NK-92 treated with Interleukin-12 subunit alpha and Interleukin-12 subunit beta, amount 100 ng/mL, for 24 hours (cell line): ENCODE results near the gene PBLD.
"Not testable (repeated sequence)": the region's sequence is repeated elsewhere in the genome, so short reads cannot be mapped to it uniquely, and the experiment has no call there.

Source experiments
- DNase-seq: peaks from one replicate; lab custom pipeline; 2025; lab: John Stamatoyannopoulos, UW

The PBLD gene

DNA sequence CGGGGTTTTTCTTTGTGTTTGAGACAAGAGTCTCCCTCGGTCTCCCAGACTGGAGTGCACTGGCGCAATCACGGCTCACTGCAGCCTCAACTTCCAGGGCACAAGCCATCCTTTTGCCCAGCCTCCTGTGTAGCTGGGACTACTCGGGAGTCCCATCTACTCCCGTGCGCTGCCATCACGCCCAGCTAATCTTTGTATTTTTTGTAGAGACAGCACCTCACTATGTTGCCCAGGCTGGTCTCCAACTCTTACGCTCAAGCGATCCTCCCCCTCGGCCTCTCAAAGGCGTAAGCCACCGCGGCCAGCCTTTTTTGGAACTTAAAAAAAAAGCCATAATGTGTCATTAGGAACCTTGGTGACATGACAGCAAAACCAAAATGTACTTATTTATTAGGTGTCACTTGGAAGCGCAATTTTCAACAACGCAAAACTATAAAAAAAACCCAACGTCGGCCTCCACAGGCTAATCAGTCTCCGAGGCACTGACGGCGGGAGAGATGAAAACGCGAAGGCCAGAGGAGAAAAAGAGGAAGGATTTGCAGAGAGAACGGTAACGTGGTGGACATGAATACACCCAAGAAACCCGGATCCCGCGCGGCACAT is 1.8 kb downstream of the PBLD start:
- no peak for DNase-seq

DNA sequence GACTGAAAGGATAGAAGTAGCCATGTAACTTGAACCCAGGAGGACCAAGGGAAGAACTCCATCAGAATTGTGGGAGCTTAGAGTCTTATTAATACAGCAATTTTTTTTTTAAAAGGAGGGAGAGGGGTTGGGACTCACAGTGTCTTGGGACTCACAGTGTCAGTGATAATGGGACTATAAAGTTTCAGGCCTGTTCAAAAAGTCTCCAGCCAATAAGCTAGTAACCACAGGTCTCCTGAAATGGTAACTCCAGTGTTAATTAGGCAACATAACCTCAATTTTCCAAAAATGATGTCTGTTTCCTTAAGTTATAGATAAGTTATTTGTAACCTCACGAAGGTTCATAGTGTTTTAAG is 3.2 kb downstream of the PBLD start:
- DNase-seq: no peak

DNA sequence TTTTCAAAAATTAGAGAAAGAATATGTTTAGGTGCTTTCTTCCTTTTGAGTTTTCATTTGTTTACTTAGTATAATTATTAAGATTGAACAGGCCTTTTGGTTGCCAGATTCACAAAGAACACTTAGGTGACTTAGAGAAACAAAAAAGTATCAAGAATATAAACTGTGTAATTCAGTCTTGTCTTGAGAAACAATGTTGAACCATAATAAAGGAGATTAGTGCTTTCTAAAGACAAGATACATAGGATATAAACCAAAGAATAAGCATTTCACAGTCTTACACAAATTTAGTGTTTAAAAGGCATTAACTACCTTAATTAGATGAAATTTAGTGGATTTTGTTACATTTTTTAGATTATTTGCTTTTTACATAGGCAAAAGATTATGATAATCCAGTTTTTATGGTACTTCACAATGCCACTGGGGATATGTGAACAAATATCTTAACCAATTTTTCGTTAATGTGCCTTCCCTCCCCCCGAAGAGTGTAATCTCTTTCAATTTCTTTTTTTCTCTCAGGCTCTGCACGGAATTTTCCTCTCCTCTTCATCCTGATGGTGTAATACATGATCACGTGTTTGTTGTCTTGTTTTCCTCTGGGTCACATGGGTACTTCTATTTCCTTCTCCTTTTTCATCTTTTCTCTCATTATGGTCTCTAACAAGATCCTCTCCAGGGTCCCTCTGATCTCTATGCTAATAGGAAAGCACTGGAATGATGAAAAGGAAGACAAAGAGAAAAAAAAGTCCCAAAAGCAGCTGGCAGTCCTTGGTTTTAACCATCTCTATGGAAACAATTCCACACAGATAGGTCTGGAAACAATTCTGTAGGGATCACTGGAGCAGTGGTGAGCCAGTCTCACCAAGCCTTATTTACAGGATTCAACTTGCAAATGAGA is 4.6 kb downstream of the PBLD start:
- no peak for DNase-seq

DNA sequence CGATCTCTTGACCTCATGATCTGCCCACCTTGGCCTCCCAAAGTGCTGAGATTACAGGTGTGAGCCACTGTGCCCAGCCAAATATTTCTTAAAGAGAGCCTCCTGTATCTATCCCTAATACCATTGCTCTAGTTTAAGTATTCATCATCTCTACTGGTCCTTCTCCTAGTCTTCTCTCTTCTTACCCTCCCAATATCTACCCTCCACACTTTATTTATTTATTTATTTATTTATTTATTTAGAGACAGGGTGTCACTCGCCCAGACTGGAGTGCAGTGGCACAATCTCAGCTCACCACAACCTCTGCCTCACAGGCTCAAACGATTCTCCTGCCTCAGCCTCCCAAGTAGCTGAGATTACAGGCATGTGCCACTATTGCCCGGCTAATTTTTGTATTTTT is 8.3 kb downstream of the PBLD start:
- DNase-seq: not testable (repeated sequence)

DNA sequence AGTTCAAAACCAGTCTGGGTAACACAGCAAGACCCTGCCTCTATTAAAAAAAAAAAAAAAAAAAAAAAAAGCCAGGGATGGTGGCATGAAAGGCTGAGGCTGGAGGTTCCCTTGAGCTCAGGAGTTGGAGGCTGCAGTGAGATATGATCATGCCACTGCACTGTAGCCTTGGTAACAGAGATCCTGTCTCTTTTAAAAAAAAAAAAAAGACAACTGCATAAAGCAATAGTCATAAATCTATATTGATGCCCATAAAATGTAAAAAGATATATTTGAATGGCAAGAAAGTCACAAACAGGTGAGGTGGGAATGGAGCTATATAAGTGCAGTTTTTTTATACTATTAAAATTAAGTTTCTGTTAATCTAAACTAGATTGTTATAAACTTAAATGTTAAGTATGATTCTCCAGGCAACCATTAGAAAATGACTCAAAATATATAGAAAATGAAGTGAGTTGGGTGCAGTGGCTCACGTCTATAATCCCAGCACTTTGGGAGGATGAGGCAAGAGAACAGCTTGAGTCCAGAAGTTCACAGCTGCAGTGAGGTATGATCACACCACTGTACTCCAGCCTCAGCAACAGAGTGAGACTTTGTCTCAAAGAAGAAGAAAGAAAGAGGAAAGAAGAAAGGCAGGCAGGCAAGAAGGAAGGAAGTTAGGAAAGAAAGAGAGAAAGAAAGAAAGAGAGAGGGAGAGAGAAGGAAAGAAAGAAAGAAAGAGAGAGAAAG is 14.2 kb downstream of the PBLD start:
- DNase-seq: no peak

DNA sequence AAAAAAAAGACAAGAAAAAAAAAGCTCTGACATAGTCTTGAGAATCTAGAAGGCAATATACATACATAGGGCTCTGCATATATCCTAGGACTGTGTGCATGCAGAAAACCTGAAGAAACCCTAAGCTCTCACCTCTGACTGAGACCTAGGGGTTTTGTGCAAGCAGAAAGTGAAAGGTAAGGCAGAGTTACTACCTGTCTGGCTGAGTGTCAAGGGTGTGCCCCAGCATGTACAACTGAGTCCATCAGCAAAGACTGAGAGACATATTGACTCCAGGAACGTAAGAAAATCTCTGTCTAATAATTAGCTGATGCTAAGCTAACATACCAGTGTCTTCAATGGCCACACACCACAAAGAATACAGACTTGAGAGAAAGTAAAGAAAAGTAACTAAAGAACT is 17.1 kb downstream of the PBLD start:
- no peak for DNase-seq

DNA sequence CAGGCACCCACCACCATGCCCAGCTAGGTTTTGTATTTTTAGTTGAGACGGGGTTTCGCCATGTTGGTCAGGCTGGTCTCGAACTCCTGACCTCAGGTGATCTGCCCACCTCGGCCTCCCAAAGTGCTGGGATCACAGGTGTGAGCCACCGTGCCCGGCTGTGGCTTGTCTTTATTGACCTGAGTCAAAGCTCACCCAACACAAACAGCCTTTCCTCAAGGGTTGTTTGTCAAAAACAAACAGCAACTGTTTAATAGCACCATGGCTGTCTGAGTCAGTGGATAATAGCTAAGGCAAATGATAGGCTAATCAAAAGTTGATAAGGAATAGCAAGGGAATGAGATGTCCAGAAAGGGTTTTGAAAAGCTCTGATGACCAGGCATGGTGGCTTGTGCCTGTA is 17.8 kb downstream of the PBLD start:
- DNase-seq: not testable (repeated sequence)

DNA sequence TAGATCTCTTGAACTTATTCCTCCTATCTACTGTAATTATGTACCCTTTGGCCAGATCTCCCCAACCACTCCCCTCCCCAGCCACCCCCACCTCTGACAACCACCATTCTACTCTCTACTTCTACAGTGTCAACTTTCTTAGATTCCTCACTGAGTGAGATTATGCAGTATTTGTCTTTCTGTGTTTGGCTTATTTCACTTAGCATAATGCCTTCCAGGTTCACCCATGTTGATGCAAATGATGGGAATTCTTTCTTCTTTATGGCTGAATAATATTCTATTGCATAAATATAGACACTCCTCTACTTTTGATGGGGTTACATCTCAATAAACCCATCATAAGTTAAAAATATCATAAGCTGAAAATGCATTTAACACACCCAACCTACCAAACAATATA is 22.2 kb downstream of the PBLD start:
- DNase-seq: no peak

DNA sequence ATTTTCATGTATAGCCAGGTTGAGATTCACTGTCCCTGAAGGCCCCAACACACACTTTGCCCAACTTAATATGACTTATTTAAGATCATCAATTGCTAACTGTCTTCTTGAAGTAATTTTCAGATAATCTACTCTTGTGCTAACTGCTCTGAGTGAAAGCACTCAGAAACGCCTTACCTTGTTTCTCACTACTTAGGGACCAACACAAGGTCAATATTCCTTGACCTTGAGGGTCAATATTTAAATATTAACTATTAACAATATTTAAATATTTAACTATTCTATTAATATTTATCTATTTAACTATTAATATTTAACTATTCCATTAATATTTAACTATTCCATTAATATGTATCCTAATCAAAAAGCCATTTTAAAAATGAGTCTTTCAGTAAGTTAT is 26.9 kb downstream of the PBLD start:
- DNase-seq: no peak

DNA sequence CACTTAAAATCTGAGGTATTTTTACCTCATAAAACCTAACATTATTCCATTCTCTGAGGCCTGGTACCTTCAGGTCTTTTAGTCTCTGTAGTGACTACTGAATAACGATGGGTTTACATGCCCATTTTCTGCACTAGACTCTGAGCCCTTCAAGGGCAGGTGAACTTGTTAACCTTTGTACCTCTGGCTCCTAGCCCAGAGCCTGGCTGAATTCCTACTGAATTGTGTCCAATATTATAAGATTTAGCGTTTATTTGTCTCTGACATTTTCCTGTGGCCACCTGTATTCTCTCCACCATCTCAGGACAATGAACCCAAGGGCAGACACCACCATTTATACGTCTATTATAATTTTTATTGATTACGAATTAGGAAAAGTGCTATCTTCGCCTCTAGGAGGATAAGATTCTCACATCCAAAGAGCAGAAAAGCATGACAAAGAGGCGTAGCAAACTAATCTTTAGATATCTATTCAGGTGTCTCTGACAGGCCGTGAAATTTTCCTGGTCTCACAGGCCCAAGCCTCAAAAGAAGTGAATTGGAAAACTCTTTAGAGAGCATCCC is 28.8 kb downstream of the PBLD start:
- no peak for DNase-seq

DNA sequence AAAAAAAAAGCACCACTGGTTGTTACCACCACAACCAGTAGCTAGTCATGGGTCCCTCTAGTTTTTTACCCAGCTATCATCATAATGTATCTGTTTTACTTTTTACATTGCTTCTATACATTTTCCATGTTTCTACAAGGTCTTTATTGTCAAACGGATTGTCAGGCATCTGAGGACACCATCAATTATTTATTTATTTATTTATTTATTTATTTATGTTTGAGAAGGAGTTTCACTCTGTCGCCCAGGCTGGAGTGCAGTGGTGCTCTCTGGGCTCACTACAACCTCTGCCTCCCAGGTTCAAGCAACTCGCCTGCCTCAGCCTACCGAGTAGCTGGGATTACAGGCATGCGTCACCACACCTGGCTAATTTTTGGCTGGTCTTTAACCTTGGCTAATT is 29.9 kb downstream of the PBLD start:
- no peak for DNase-seq

DNA sequence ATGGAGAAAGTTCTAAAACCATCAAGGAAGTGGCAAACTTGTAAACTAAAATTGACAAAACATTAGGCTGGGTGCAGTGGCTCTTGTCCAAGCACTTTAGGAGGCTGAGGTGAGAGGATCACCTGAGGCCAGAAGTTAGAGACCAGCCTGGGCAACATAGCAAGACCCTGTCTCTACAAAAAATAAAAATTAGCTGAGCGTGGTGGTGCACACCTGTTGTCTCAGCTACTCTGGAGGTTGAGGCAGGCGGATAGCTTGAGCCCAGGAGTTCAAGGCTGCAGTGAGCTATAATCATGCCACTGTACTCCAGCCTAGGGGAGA is 30.3 kb downstream of the PBLD start:
- no peak for DNase-seq

DNA sequence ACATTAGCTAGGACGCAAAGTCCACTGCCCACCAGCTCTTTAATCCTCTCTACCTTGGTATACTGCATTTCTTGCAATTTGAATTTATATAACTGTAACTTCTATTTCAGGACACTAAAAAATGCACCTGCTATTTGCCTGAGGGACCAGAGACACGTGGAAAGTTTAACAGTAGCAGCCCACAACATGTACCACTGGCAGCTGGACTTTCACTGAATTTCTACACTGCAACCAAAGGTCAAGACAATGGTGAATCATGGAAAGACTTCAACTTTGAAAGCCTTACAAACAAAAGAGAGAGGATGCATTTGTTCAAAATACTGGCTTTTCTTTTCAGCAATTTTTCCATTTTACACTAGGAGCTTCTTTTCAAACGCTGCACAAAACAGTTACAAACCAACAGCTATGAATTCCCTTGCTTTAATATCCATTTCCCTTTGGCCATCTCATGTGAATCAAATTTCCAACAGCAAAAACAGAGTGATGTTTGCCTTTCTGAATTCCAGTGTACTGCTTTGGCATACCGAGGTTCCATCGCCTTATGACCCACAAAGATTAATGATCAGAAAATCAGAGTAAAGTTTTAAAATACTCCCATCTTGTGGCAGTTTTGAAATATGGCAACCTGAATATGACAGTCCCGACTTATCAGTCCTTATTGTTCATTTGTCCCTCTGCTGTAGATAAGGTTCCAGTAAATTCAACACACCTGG is 30.8 kb downstream of the PBLD start:
- no peak for DNase-seq

DNA sequence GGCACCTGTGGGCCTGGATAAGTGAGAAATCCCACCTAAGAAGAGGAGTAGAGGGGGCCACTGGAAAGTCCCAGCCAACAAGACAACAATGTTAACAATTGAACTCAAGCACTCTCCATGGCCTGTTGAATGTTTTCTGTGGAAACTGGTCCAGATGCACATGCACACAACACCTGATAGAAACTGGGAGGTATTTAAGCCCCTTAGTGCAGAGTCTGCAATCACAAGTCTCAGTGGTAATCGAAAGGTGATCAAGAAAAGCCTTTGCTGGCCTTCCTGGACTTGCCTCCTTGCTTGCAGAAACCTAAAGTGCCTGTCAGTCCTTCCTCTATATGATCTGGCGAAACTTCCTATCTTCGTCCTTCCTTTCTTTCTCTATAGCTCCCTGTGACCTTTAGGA is 31.4 kb downstream of the PBLD start:
- no peak for DNase-seq

DNA sequence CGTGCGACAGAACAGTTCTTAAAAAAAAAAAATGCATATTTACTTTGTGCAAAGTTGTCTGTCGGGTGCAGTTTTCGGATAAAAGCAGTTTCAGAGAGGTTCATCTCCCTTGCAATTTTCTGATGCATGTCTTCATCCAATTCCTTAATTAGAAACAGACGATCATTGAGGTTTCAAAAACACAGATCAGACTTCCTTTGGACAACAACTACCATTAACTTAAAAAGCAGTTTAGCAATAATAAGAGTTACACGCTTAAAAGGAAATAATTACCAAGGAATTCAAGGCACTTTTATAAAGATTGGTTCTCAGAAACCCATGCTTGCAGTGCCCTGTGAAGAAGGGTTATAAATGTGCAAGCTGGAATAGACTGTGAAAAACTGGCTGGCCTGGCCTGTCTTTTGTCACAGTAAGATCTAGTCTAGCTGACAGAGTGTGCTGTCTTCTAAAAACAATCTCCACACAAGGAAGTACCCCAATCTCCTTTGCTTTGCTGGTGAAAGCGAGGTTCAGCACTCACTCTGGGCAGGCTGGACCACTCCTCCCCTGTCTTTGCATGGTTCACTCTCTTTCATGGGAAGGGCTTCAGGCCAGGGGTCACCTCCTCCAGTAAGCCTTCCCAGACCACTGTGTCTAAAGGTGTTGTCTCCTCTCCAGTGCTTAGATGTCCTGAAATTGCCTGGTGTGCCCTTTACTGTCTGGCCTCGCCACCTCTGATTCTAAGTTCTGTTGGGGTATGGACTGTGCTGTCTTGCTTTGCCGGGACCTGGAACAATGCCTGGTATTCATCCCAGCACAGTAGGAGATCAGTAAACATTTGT is 35.7 kb downstream of the PBLD start:
- no peak for DNase-seq

DNA sequence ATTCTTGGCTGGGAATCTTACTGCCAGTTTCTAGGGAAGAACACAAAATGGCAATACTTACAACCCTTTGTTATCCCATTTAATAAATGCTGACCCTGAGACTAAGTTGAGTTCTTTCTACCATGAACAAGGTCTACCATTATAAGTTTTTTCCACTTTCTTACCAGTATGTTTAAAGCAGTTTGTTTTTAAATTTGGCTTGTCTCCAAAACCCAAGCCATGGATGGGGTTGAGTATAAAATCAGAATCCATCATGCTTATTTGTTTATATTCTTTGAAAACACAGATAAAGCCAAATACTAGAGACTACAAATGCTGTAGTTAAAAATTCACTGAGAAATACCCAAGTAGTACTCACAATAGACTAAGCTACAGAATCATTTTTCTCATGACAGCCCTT is 42.0 kb downstream of the PBLD start:
- no peak for DNase-seq

DNA sequence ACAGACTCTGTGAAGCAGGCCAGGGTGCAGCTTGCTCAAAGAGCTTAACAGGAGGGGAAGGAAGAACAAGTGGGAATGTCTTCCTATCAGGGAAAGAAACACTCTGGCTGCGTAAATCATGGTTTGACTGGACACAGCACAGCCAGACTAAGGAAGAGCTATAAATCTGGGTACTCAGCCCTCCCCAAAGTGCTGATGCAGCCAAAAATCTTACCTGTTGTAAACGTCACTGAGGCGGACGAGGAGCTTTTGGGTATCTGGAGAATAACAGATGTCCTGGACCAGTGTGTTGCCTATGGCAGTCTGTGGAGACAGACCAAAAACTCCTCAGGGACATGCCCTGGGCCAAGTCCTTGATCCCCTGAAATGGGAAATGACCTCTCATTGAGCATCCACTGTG is 44.0 kb downstream of the PBLD start:
- DNase-seq: no peak

DNA sequence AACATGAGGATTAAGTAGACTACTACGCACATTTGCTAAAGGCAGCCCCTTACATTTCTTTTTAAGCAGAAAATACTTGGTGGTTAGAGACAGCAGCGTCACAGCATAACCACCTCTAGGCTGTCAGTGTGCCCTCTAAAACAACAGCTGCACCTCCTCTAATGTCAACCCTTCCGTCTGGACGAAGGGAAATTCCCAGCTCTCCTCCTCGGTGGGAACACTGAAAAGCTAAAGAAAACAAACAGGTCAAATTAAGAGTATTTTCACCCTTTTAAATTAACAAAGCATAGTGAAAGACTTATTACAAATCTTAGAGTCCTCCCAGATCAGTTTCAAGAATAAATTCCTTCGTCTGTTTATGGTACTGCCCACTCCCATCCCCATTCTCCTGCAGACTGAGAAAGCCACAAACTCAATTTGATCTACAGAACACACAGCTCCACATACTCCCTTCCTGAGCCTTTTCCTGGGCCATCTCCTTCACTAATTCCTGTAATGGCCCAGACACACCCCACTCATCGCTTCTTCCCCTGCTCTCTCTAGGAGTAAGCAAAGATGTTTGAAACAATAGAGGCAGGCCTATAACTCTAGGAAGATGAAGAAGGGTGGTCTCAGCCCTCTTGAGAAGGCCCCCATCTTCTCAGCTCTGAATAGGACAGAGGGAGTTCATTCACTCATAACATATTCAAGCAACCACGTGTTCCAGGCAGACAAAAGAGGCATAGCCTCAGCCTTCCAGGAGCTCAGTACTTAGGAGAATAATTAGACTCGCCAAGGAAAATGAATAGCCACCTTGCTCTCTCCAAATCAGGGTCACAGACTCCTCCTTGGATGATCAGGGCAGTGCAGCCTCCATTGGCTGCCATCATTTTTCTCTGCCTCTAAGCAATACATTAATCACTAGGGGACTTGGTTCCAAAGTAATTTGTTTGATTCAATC is 48.4 kb downstream of the PBLD start:
- no peak for DNase-seq

DNA sequence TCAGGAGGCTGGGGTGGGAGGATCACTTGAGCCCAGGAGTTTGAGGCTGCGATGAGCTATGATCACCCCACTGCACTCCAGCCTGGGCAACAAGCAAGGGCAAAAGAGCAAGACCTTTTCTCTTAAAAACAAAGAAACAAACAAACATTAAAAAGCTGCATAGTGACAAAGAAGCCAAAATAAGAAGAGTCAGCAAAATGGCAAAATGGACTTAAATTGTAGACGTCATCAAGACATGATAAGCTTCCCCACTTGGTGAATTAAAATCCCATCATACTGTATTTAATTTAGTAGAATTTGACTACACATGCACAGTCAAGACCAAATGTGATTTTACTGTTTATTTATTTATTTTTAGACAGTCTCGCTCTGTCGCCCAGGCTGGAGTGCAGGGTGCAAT is 52.0 kb downstream of the PBLD start:
- DNase-seq: no peak
